SH-SY5Y (cell line): ENCODE data around the gene BRD3.

Source experiments
- GATA2 ChIP-seq: IDR thresholded peaks from 2 replicates; pipeline ENCODE4 v1.6.1; 2011; ENCODE audit warnings: mild to moderate bottlenecking, low read depth, low read length
- GATA3 ChIP-seq: IDR thresholded peaks from 2 replicates; pipeline ENCODE4 v1.6.1; 2011; ENCODE audit warnings: low read depth, mild to moderate bottlenecking, low read length, moderate library complexity

Gene BRD3

DNA sequence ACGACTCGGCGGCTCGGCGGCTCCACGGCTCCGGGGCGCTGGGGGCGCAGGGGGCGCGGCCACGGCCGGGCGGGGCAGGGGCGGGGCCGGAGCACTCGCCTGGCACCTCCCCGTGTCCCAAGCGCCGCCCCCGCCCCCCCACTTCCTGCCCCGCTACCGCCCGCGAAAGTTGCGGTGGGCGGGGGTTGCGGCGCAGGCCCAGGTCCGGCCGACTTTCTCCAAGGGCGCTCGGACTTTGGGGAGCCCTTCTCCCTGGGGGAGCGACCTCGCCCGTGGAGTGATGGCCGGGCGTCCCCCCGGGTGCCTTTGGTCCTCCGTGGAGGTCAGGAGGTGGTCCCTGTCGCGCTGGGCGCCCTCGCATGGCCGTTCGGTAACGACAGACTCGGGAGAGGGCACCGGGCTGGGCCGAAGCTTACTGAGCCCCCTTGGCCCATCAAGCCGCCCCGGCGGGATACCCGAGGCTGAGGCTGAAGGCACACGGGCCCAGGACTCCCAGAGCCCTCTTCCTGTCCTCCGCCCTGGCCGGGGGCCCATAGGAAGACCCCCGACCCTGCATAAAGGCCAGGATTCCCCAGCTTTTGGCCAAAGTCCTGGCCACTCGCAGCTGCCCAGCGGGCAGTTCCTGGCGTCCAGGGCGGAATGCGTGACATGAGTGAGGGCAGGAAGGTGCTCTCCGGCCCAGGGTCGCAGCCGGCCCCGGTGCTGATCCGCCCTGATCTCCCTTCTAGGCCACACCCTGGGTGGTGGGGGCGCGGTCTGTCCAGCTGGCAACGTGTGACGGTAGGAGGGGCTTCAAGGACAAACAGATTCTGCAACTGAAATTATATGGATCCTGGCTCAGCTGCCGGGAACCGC is 74.8 kb downstream of the BRD3 start:
- TF ChIP-seq GATA2 (no peak), GATA3 (no peak)

GRCh38 chr9:133991964-133992779 is 75.7 kb downstream of the BRD3 start, which contains the start of gene VAV2:
Gene VAV2, minus strand, starts transcription at chr9:133992324. Its CDS starts 46 bp downstream, at chr9:133992278.
- TF ChIP-seq GATA3 (no peak), GATA2 (no peak)

GRCh38 chr9:133991214-133991921 is 76.5 kb downstream of the BRD3 start:
- TF ChIP-seq GATA3 (no peak), GATA2 (no peak)

DNA sequence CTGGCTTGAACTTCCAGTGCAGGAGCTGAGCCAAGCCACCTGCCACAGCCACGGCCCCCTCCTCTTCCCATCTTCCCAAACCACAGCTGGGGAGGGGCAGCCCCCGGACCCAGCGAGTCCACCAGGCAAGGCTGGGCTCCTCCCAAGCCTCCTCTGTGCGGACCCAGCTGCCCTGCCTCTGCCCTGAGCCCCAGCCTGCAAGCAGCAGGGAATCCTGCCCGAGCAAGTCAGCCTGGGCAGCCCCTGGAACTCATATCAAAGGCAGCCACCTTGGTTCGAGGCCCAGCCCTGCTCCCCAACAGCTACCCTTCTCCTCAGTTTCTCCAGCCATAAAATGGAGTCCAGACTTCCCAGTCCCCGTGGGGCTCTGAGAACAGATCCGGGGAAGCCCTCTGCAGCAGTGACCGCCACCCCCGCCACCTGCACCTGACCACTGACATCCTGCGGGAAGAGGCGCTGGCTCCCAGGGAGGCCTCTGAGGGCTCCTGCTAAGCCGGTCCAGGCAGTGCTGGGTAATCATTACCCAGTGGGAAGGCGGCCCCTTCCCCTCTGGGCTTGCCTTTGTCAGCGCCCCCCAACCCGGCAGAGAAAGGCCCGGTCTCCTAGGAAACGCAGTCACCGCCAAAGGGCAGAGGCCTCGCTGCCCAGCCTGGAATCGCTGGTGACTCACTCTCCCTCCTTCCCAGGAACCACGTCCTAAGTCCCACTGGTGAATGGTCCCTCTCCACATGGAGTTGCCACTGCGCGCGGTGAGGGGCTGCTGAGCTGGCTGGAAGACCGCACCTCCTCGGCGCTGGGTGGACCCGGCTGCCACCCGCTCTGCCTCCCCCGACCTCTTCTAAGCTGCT is 77.2 kb downstream of the BRD3 start:
- TF ChIP-seq GATA3 (no peak), GATA2 (no peak)

- TF ChIP-seq GATA2 (no peak), GATA3 (no peak)
Observed at GRCh38 chr9:133989625-133990365, 78.0 kb downstream of the BRD3 start.

GRCh38 chr9:133987946-133988665 is 79.7 kb downstream of the BRD3 start:
- TF ChIP-seq GATA2, result no peak
- no peak for TF ChIP-seq GATA3

- TF ChIP-seq GATA3 (no peak), GATA2 (no peak)
Observed at GRCh38 chr9:133987446-133987788, 80.4 kb downstream of the BRD3 start.

DNA sequence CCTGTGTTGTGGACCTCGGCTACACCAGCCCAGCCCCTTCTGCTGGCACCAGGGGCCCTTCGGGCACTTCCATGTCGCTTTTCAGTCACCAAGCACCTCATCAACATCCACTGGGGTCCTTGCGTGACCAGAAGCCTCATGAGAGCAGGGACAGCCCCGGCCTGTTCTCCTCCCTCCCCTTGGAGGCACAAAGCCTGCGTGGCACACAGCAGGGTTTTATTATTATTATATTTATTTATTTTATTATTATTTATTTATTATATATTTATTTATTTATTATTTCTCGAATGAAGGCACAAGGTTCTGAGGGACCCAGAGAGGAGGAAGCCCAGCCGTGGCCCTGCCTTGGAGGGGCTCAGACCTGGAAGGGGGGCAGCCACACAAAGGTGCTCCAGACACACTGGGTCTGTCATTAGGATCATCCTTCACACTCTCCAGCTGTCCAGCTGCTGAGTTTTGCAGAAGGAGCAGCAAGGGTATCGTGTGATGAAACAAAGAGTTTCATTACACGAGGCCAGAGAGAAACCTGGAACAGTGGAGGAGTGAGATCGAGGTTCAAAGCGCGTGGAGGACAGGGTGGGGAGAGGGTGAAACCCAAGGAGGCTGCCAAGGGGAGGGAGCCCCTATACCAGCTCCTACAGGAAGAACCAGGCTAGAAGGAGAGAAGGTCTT is 80.9 kb downstream of the BRD3 start:
- TF ChIP-seq GATA3 (no peak), GATA2 (no peak)

DNA sequence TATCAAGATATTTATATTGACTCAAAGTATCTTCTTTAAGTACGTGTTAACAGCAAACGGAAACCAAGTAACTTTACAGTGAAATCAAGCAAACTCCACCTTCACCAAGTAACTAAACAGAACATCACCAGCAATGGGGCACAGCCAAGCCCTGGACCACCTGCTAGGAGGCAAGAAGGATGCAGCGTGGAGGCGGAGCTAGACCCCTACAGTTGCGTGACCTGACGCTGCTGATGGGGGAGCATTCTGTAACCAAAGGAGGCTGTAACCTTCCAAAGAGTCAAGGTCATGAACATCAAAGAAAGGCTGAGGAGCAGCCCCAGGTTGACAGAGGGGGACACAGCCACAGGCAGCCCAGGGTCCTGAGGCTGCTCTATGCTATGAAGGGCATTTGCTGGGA is 81.8 kb downstream of the BRD3 start:
- TF ChIP-seq GATA3, result no peak
- no peak for TF ChIP-seq GATA2

DNA sequence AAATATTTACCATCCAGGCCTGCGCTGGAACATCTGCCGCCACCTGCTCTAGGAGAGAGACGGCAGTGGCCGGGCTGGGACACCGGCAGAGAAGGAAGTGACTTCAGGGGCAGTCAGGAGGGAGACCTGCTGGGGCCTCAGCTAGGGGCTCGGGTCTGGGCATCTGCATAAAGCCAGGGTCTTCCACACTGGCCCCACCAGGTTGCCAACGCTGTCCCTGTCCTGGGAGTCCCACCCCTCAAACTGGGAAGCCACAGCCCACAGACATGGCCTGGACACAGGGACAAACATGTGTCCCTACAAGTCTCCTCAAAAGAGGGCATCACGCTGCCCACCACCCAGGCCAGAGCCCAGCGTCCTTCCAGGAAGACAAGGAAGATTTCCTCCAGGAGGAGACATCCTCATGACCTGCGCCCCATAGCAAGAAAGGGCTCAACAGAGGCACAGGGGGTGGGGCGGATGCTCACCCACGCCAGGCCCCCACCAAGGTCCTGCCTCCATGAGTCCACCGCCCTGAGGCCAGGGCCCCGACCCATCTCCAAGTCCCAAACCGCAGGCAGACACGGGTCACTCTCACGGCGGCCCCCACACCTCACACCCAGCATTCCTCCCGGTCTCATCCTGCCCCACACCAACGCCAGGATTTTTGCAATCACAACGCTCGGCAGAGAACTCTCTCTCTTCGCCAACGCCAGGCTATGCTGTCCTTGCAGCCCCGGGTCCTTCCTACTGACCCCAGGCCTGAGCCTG is 84.7 kb downstream of the BRD3 start:
- TF ChIP-seq GATA2, result no peak
- TF ChIP-seq GATA3, result no peak

GRCh38 chr9:133981958-133982681 is 85.7 kb downstream of the BRD3 start:
- TF ChIP-seq GATA3, result no peak
- TF ChIP-seq GATA2, result no peak
